GM10248 (cell line): ENCODE results near the gene MYO1H.

ENCODE experiments used
- CTCF ChIA-PET: fragments of 300-600 bp; sonication (Branson Sonifier 250); formaldehyde crosslinking; extraction: SDS; loops from one replicate; lab custom pipeline; 2021; ENCODE audit warnings: antibody characterized with exemption; lab: Yijun Ruan, JAX
- POLR2A ChIA-PET: fragments of 350-650 bp; sonication (Branson Sonifier 250); formaldehyde crosslinking; extraction: SDS; loops from one replicate; lab custom pipeline; 2020; ENCODE audit warnings: antibody characterized with exemption; lab: Yijun Ruan, JAX
- DNase-seq: peaks from one replicate; pipeline ENCODE4 v3.0.0; 2012; ENCODE audit errors: extremely low spot score
- TF ChIP-seq, protein P1 (sequence below): IDR thresholded peaks from 2 replicates; pipeline ENCODE4 v1.5.1; 2012; ENCODE audit warnings: mild to moderate bottlenecking, low read depth; ENCODE audit errors: extremely low read depth, missing control alignments, control extremely low read depth

The MYO1H gene

DNA sequence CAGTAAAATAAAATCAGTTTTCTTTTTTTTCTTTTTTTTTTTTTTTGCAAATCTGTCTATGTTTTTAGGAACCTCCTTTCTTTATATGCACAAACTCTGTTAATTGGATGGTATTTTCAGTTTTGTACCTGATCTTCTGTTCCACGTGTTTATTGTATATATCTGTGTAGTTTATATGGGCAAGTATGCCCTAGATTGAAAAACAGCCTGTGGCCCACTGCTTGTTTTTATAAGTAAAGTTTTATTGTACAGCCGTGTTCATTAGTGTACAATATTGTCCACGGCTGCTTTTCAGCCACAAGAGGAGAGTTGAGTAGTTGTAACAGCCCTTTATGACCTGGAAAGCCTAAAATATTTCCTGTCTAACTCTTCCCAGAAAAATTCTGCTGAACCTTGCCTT is 18.7 kb upstream of the MYO1H start:
- no peak for DNase-seq
- ChIA-PET CTCF (interaction anchor here (1.1 kb wide), 1 partner anchor 56 kb away, joined by 3 read pairs; no protein-coding TSS in a partner anchor), POLR2A (no interaction called here)
- TF ChIP-seq, protein P1, sequence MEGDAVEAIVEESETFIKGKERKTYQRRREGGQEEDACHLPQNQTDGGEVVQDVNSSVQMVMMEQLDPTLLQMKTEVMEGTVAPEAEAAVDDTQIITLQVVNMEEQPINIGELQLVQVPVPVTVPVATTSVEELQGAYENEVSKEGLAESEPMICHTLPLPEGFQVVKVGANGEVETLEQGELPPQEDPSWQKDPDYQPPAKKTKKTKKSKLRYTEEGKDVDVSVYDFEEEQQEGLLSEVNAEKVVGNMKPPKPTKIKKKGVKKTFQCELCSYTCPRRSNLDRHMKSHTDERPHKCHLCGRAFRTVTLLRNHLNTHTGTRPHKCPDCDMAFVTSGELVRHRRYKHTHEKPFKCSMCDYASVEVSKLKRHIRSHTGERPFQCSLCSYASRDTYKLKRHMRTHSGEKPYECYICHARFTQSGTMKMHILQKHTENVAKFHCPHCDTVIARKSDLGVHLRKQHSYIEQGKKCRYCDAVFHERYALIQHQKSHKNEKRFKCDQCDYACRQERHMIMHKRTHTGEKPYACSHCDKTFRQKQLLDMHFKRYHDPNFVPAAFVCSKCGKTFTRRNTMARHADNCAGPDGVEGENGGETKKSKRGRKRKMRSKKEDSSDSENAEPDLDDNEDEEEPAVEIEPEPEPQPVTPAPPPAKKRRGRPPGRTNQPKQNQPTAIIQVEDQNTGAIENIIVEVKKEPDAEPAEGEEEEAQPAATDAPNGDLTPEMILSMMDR = no peak

DNA sequence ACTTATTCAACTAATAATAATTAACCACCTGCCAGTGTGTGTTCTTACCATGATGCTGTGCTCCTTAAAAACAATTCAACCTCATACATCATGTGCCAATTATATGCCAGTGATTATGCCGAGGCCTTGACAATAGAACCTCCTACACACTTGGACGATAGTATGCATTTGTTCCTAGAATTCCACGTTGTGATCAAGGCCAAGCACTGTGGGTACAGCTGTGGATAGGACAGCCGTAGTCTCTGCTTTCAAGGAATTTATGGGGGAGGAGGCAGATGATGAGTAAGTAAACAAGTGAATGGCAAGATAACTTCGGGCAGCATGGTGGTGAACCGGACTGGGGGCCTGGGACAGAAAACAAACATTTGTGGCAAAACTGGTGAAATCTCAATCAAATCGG is 18.0 kb upstream of the MYO1H start:
- TF ChIP-seq, protein P1 = no peak
- no peak for DNase-seq
- ChIA-PET CTCF (no interaction called here), POLR2A (no interaction called here)

DNA sequence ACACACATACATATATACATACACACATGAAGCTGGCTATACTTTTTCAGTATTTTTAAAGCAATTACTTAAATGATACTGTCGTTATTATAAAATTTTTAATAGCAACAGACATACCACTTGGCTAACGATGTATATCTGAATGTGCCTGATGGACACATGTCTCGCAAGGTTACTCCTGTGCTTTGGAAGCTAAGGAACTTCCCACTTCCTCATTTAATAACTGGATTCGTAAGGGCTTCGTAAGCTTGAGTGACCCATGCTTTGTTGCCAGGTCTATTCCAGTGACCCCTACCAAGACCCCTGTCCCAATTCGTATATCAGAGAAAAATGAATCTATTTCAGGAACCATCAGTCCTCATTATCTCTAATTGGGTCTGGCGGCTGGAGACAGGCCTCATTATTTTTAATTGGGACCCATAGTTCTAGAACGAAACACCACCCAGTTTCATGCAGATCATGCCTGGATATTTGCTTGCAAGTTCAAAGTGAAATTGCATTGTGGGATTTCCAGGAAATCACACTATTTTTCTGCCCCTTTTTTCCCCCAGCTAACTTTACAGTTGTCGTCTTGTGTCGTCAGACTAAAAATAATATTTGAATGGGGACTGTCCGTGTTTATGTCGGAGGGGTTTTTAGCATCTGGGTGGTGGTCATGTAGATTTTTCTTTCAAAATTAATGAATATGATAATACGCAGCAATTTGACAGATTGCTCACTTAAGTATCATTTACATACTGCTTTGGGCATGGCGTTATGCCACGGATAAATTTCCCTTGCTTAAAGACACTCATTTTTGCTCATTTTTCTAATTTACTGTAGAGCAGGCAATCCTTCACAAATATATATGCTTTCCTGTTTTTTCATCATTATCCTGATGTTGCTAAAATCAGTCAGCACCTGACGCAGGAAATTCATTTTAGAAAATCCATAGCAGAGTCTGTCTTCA is 17.1 kb upstream of the MYO1H start:
- CTCF ChIA-PET = interaction anchor here (1.2 kb wide), 1 partner anchor 64 kb away, joined by 4 read pairs; no protein-coding TSS in a partner anchor
- no peak for DNase-seq
- POLR2A ChIA-PET = no interaction called here
- TF ChIP-seq, protein P1 = no peak

DNA sequence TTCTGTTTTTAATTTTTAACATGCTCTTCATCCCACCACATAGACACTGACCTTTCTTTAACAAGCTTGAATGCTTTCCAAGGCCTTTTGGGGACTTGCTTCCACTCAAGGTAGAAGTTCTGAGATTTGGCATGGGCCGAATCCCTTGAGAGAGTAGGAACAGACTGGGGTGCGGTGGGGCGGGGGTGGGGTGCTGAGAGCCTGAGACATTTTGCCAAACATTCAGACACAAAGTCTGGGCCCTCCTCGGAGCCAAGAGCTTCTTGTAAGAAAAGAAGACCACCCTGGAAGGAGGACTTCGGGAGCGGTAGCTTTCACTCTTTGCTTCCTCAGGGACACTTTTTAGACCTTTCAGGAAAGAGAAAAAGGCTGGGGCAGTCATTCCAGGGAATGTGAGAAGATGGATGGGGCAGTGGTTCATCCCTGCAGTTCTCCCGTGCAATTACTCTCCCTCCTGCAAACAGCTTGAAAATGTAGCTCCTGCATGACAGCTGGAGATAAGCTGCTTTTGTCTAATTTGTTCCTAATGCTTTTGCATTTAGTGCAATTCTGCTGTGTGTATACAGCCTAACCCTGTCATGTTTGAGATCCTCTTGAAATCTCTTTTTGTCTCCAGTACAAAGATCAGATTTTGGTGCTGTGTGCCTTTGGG is 16.3 kb upstream of the MYO1H start:
- POLR2A ChIA-PET = no interaction called here
- CTCF ChIA-PET = interaction anchor here (0.8 to 1.2 kb wide), 4 partner anchors 17 to 63 kb away, joined by 3 to 4 read pairs (median 4); no protein-coding TSS in a partner anchor
- DNase-seq = no peak
- TF ChIP-seq, protein P1 = no peak

DNA sequence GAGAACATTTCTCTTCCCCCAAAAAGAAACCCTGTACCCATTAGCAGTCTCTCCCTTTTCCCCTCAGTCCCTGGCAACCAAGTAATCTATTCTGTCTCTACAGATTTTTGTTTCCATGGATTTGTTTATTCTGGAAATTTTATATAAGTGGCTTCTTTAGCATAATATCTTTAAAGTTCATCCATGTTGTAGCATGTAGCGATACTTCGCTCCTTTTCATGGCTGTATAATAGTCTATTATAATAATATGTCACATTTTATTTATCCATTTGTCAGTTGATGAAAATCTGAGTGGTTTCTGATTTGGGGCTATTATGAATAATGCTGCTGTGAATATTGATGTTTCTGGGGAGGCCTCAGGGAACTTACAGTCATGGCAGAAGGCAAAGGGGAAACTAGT is 12.8 kb upstream of the MYO1H start:
- DNase-seq = no peak
- POLR2A ChIA-PET = no interaction called here
- CTCF ChIA-PET = no interaction called here
- TF ChIP-seq, protein P1 = no peak

DNA sequence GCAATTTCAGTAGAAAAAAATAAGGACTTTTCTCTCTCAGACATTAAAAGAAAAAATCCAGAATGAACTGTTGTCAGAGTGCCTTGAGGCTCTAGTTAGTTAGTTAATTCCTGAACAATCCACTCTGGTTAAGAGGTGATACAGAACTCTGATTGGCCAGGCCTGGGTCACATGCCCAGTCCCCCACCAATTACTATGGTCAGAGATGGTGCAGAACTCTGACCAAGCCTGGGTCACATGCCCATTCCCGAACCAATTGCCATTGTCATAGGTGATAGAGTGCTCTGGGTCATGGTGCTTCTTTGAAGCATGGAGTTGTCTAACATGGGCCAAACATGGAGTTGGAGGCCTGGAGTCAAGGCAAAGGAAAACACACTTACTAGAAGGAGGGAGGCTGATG is 11.1 kb upstream of the MYO1H start:
- TF ChIP-seq, protein P1 = no peak
- ChIA-PET POLR2A (no interaction called here), CTCF (no interaction called here)
- no peak for DNase-seq
